CD4-positive, alpha-beta T cell treated with Interleukin-15 for 1 hour (primary cell): Measurements from ENCODE around the gene MPV17.
"Not testable (repeated sequence)": the region's sequence is repeated elsewhere in the genome, so short reads cannot be mapped to it uniquely, and the experiment has no call there.

Experiments
- DNase-seq: peaks from one replicate; pipeline ENCODE4 v3.0.0-alpha.2; 2020

MPV17 gene

DNA sequence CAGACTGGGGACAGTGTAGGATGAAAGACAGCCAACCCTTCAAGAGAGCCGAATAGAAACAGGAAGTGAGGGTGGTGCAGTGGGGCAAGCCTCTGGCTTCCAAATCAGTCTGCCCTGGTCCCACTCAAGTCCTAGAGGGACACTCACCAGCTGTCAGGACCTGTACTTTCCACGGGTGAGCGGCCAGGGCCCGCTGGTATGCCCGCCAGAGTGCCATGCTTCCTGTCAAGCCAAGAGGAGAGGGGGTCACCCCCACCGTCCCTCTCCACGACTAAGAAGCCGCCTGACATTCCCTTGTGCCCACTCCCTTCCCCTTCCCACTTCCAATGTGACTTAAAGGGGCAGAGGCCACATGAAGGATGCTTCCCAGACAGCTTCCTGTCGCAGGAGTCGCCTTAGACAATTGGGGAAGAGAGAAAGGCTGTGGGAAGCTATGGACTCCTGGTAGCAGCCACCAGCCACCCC lies 564 bp downstream of the MPV17 start:
- no peak for DNase-seq

GRCh38 chr2:27320958-27321543 lies 1.8 kb downstream of the MPV17 start:
- no peak for DNase-seq

DNA sequence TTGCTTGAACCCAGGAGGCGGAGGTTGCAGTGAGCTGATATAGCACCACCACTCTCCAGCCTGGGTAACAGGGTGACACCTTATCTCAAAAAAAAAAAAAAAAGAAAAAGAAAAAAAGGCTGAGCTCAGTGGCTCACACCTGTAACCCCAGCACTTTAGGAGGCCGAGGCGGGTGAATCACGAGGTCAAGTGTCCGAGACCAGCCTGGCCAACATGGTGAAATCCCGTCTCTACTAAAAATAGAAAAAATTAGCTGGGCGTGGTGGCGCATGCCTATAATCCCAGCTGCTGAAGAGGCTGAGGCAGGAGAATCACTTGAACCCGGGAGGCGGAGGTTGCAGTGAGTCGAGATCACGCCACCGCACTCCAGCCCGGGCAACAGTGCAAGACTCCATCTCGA lies 3.1 kb downstream of the MPV17 start:
- DNase-seq: not testable (repeated sequence)

- no peak for DNase-seq
These were observed 6.1 kb downstream of the MPV17 start for GRCh38 chr2:27316655-27317412.

GRCh38 chr2:27315122-27315521 lies 7.8 kb downstream of the MPV17 start:
- DNase-seq: no peak

GRCh38 chr2:27314709-27315108 lies 8.2 kb downstream of the MPV17 start:
- no peak for DNase-seq

- no peak for DNase-seq
These were observed 8.8 kb downstream of the MPV17 start for GRCh38 chr2:27313882-27314645.

GRCh38 chr2:27312152-27312551 lies 10.7 kb downstream of the MPV17 start:
- no peak for DNase-seq

DNA sequence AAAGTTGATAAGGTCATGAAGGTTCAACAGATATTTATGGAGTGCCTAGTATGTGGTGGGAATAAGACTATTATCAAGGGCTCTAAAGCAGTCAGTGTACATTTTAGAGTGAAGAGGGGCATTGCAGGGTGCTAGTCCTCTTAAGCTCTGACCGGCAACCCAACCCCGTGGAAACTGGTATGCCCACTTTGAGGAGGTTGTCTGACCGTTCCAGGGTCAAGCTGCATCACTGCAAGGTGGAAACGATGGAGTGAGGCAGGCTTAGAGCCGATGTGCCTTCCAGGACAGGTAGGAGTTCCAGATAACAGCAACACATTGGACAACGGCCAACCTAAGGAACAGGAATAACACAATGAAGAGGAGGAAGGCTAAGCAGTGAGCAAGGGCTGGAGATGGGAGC lies 13.2 kb downstream of the MPV17 start:
- no peak for DNase-seq

GRCh38 chr2:27308359-27308881 lies 14.5 kb downstream of the MPV17 start, which contains the start of gene UCN:
UCN (minus strand) TSS chr2:27308445; CDS start chr2:27307895, 550 bp downstream.
- no peak for DNase-seq

DNA sequence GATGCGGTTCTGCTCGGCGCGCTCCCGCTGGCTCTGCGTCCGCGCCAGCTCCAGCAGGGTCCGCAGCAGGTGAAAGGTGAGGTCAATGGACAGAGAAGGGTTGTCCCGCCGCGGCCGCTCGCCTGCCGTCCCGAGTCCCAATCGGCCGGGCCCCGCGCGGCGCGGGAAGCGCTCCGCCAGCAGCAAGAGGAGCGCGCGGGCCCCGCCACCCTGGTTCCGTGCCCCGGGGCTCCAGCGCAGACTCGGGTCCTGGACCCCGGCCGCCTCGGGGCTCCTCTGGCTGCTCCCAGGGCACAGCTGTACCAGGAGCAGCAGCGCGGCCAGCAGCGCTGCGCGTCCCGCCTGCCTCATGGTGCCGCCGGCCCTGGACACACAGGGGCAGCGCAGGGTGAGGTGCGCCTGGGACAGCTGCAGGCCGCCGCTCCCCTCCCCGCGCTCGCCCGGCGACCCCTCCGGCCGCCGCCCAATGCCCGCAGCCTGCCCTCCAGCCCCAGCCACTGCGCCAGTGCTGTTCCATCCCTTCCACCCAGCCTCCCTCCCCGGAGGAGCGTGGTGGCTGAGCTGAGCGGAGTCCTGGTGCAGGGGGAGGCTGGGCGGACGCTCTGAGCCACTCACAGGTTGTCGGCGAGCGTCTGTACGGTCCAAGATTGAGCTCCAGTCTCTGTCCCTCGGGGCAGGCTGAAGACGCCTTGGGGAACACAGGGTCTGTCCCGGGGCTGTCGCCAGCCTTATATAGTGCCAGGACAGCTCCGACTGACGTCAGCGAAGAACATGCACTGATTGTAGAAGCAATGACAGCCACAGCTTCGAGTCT lies 15.1 kb downstream of the MPV17 start:
- DNase-seq: no peak

DNA sequence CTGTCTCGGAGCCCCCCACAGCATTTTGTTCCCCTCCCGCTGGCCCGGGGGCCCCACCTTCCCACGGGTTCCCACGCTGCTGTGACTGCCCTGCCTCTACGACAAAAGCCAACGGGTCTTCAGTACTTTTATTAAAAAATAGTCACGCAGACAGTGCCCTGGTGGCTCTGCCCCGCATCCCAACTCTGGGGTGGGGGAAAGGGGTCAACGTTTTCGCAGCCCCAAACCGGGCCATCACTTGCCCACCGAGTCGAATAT lies 15.7 kb downstream of the MPV17 start:
- no peak for DNase-seq

DNA sequence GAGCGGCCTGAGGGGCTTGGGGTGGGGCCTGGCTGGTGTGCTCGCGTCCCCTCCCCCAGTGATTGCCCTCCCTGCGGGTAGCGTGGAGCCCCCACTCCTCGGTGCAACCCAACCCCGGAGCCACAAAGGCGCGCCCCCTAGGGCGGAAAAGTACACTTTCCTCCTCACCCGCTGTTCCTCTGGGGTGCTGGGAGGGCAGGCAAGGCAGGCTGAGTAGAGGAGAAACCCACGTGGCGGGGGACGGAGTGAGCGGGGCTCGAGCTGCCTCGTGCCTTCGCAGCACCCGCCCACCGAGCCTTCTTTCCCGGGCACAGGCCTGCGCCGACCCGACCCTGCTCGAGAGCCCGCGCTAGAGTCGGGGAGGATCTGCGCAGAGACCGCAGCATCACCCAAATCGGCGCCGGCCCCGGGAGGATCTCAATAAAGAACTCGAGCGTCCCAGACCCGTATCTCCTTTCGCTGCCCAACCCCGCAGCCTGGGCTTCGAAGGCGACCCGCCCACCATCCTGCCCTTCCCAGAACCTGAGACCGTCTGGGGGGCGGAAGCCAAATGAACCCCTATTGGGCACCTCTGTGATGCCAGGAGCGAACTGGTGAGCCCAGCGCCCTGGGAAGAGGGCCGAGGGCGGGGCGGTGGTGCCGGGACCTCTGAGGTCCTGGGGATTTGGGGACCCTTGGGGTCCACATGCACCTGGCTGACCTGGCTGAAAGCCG lies 16.2 kb downstream of the MPV17 start:
- DNase-seq: no peak

GRCh38 chr2:27306136-27306535 lies 16.8 kb downstream of the MPV17 start:
- no peak for DNase-seq

GRCh38 chr2:27305516-27305915 lies 17.4 kb downstream of the MPV17 start:
- no peak for DNase-seq

- no peak for DNase-seq
These were observed 18.2 kb downstream of the MPV17 start for GRCh38 chr2:27304488-27305240.

DNA sequence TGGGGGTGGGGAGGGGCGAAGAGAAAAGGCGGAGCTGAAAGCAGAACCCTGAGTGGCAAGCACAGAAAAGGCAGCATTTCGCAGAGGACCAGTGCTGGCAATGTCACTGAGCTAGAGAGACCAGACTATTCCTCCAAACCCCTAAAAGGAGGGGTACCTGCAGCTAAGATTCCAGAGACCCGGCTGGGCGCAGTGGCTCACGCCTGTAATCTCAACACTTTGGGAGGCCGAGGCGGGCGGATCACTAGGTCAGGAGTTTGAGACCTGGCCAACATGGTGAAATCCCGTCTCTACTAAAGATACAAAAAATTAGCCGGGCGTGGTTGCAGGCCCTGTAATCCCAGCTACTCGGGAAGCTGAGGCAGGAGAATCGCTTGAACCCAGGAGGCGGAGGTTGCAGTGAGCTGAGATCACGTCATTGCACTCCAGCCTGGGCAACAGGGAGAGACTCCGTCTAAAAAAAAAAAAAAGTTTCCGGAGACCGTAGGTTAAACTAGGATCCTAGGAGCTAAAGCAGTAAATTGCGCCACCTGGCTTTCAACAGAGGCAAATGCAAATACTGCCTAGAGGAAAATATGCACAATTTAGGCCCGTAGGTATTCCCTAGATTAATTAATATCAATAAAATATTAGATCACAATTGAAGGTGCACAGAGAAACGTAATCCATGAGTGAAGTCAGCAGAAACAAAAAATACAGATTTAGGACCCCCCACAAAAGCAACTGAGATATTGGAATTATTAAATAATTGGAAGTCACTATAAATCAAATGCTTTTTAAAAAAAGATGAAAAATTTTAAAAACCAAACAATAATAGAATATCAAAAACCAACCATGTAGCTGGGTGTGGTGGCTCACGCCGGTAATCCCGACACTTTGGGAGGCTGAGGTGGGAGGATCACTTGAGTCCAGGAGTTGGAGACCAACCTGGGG lies 19.5 kb downstream of the MPV17 start:
- DNase-seq: peak; percentile 45

GRCh38 chr2:27300606-27301005 lies 22.3 kb downstream of the MPV17 start:
- not testable (repeated sequence) for DNase-seq

- no peak for DNase-seq
These were observed 24.4 kb downstream of the MPV17 start for GRCh38 chr2:27298391-27299080.

GRCh38 chr2:27297195-27297594 lies 25.7 kb downstream of the MPV17 start:
- no peak for DNase-seq
